ENCODE results near the gene STPG4.
"Not testable (repeated sequence)": the region's sequence is repeated elsewhere in the genome, so short reads cannot be mapped to it uniquely, and the experiment has no call there.

The STPG4 gene

DNA sequence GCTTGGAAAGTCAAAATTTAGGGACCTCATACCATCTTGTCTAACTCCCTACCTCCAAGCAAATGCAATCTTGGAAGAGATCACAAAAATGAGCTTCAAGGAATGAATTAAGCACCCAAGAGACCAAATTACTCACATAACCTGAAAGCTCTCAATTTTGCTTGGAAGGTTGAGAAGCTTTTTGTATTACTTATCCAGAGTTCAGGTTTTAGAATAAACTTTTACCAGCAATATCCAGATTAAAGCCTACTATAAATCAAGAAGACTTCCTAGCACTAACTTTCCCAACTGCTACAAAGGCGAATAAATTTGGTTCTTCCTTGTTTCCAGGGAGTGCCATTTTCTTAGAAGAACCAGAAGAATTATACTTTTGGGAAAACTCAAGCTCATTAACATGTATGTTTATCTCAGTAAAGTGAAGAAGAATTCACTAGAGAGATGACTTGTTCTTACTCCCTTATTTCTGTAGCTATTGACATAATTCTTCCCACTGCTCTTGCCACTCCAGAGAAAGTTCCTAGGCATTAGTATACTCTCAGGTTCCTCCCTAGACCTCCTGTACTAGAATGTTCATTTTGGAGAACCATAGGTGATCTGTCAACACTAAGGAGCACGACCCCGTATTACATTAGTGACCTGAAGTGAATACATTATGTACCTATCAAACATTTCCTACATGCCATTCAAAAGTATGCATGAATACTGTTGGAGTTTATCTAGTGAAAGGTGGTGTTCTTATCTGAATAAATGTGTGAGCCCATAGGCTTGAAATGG is 18.0 kb upstream of the STPG4 start:
- no peak for FAIRE-seq

DNA sequence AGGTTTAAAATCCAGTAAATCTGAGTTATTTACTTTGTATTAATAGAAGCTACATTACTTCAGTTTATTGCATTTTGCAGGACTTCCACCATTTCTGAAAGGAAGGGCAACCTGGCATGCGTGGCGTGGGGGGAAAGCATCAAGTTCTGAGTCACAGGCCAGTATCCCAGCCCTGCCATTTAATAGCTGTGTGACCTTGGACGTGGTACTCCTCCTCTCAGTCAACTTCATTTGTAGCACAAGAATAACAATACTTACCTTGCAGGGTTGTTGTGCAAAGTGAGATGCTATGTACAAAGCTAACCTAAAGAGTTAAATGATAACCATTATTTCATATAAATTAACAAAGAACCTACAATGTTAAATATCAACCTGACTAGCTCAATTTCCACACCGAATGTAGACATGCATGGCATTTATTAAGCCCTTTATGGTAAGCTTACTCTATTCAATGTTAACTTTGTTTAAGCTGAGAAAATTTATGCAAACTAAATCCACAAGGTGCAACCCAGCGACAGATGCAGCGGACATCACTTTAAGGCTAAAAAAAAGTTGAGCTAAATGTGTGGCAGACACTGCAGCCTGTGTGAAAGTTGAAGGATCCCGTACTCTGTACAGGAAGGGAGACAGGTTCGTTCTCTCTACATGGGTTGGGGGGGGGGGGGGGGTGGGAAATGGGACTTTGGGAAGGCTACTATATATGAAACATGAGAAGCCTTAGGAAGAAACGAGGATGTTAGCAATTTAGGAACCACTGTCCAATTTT is 17.2 kb upstream of the STPG4 start:
- FAIRE-seq: no peak

DNA sequence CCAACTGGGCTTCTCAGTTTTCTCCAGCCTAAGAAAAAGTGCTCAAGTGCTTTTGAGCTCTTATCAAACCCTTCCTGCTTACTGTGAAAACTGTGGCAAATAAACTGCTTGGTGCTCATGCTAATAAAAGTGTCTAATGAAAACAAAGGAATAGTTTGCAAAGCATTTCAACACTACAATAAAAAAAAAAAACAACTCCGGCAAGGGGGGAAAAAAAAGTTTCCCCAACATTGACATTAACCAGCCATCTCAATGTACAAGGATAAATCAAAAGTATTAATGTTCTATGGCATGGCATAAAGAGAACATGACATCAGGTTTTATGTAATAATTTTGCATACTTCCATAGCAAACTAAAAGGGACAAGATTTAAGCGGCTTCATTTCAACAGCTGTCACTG is 14.7 kb upstream of the STPG4 start:
- no peak for FAIRE-seq

DNA sequence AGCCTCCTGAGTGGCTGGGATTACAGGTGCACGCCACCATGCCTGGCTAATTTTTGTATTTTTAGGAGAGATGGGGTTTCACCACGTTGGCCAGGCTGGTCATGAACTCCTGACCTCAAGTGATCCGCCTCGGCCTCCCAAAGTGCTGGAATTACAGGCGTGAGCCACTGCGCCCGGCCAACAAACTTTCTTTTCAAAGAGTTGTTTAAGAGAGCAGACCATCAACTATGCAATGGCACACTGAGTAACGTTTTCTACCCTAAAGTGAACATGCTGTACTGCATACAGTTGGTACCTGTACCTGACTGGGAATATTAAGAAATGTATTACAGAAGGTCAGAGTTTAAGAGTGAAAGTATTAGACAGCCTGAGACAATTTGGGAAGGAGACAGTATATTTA is 13.8 kb upstream of the STPG4 start:
- FAIRE-seq: not testable (repeated sequence)

- FAIRE-seq: no peak
These were observed 12.0 kb upstream of the STPG4 start for GRCh38 chr2:47167149-47167548.

GRCh38 chr2:47165001-47165555 is 10.0 kb upstream of the STPG4 start:
- no peak for FAIRE-seq

- FAIRE-seq: no peak
These were observed 7.7 kb upstream of the STPG4 start for GRCh38 chr2:47162780-47163179.

DNA sequence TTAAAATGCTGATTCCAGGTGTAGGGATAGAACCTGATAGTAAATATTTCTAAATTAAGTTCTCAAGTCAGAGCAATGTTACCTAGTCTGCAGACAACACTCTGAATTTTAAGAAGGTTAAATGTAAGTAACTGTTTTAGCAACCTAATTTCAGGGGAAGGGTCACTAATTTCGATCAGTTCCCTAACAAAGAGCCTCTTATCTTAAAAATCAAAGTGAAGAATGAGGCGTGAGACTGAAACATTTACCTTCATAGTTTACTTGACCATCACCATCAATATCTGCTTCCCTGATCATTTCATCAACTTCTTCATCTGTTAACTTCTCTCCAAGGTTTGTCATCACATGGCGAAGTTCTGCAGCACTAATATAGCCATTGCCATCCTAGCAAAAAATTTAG is 6.4 kb upstream of the STPG4 start:
- no peak for FAIRE-seq

GRCh38 chr2:47160660-47161059 is 5.6 kb upstream of the STPG4 start:
- no peak for FAIRE-seq

GRCh38 chr2:47160211-47160610 is 5.1 kb upstream of the STPG4 start:
- FAIRE-seq: no peak

DNA sequence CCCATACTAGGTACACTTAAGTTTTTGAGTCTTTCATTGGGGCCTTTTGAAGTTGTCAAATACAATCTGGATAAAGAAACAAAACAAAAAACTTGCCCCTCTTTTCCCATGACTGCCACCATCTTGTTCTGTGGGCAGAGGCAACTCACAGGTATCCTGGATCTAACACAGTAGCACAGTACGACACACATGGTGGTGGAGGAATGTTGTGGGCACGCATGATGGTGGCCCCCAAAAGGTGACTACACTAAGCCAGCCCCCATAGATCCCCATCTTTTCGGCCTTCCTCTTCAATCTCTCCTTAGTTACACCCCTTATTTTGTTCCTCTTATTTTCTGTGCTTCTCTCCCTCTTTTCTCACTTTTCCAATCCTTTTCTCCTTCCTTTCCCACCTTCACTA is 4.5 kb upstream of the STPG4 start:
- no peak for FAIRE-seq

DNA sequence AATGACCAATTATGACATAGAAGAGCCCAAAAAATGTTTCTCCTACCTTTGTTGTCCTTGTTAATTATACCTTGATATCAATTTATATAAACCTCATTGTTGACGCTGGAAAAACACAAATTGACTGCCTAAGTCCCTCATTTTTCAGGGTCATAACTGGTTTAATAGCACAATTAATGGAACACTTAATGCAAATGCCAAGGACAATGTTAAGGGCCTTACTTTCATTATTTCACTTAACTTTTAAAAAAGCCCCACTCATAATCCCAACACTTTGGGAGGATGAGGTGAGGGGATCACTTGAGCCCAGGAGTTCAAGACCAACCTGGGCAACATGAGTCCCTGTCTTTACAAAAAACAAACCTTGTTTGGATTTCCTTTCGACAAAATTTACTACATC is 3.5 kb upstream of the STPG4 start:
- no peak for FAIRE-seq

DNA sequence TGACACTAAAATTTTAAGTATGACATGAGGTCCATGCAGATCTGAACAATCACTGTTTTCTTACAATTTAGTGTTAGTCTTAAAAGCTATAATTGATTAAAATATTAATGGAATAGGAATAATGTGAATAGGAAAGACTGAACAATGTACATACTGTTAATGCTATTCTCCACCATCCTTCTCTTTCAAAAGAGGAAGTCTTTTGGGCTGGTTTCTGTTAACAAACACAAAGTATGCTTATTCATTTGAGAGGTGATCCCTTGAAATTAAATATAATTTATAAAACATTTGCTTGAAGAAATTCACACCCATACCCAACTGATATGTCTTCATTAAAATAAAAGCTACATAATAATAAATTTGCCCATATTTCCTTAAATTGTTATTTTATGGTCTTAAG is 2.3 kb downstream of the STPG4 start:
- no peak for FAIRE-seq

DNA sequence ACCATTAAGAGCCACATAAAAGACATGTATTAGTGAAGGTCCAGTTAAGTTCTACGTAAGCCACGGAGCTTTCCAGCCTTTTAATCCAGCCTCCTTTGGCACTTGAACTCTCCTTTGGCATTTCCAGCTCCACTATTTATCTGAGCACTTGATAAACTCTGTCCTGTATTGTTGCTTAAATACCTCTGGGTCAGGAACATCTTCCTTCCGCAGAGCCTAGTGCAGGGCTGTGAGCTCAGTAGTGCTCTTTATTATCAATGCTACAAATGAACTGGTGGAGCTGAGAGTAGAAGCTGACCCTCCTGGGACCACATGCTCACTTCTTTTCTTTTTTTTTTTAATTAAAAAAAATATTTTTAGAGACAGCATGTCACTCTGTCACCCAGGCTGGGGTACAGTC is 4.9 kb downstream of the STPG4 start:
- no peak for FAIRE-seq

DNA sequence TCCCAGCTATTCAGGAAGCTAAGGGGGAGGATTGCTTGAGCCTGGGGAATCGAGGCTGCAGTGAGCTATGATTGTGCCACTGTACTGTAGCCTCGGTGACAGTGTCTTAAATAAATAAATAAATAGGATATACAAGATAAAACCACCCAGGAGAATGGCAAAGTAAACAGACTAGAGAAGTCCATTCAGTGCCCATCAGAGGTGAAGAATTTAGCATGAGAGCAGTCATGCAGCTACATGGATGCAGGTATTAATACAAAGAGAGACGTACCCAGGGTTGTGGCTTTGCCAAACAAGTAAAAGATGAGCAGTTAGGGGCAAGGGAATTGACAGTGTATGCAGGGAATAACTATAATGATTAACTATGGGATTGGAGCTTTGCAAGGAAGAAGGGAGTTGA is 8.1 kb downstream of the STPG4 start:
- no peak for FAIRE-seq

GRCh38 chr2:47145466-47145865 is 9.6 kb downstream of the STPG4 start:
- no peak for FAIRE-seq

GRCh38 chr2:47141520-47141919 is 13.6 kb downstream of the STPG4 start:
- no peak for FAIRE-seq

DNA sequence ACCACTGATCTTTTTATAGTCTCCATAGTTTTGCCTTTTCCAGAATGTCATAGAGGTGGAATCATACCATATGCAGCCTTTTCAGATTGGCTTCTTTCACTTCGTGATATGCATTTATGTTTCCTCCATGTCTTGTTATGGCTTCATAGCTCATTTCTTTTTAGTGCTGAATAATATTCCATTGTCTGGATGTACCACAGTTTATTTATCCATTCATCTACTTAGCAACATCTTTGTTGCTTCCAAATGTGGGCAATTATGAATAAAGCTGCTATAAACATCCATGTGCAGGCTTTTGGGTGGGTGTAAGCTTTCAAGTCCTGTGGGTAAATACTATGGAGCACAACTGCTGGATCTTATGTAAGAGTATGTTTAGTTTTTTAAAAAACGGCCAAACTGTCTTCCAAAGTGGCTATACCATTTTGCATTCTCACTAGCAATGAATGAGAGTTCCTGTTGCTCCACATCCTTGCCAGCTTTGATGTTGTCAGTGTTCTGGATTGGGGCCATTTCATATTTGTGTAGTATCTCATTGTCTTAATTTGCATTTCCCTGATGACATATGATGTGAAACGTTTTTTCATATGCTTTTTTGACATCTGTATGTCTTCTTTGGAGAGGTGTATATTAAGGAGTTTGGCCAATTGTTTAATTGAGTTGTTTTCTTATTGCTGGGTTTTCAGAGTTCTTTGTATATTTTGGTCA is 20.6 kb downstream of the STPG4 start:
- FAIRE-seq: no peak

DNA sequence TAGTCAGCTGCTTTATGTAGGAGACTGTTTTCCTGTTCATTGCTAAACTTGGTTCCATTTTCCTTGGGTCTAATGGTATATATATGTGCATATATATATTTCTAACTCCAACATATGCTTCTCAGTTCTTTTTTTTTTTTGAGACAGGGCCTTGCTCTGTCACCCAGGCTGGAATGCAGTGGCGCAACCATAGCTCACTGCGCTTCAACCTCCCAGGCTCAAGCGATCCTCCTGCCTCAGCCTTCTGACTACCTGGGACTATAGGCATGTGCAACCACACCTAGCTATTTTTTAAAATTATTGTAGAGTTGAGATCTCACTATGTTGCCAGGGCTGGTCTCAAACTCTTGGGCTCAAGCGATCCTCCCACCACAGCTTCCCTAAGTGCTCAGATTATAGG is 22.1 kb downstream of the STPG4 start:
- no peak for FAIRE-seq

- FAIRE-seq: no peak
These were observed 25.9 kb downstream of the STPG4 start for GRCh38 chr2:47129191-47129706.

- no peak for FAIRE-seq
These were observed 26.4 kb downstream of the STPG4 start for GRCh38 chr2:47128705-47129104.

DNA sequence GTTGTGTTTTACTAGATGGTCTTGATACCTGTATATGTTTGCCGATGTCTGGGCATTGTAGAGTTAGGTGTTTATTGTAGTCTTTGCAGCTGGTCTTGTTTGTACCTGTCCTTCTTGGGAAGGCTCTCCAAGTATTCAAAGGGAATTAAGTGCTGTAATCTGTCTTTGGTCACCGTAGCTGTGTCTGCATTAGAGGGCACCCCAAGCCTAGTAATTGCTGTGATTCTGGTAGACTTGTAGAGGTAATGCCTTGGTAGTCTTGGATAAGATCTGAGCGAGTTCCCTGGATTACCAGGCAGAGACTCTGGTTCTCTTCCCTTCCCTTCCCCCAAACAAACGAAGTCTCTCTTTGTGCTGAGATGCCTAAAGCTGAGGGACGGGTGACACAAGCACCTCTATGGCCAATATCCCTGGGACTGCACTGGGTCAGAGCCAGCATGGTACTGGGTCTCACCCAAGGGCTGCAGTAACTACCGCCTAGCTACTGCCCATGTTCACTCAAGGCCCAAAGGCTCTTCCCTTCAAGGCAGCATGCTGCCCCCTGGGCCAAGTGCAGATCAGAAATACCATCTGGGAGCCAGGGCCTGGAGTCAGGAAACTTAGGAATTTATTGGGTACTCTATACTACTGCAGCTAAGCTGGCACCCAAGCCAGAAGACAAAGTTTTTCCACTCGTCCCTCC is 27.1 kb downstream of the STPG4 start:
- no peak for FAIRE-seq

DNA sequence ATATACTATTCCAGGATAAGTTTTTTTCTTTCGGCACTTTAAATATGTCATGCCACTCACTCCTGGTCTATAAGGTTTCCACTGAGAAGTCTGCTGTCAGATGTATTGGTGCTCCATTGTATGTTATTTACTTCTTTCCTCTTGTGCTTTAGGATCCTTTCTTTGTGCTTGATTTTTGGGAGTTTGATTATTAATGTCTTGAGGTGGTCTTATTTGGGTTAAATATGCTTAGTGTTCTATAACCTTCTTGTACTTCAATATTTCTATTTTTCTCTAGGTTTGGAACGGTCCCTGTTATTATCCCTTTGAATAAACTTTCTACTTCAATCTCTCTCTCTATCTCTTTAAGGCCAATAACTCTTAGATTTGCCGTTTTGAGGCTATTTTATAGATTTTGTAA is 28.3 kb downstream of the STPG4 start:
- no peak for FAIRE-seq

Data from TTC549 (cell line).